ENCODE data around the gene BMP2K.
"Not testable (repeated sequence)": the region's sequence is repeated elsewhere in the genome, so short reads cannot be mapped to it uniquely, and the experiment has no call there.

Gene BMP2K

GRCh38 chr4:78781924-78782323 lies 5.8 kb downstream of the BMP2K start:
- in situ Hi-C loops (cut with MboI; ENCODE audit: low sequenced_read_pairs, unreplicated experiment): no loop called here
- TF ChIP-seq, protein P1, sequence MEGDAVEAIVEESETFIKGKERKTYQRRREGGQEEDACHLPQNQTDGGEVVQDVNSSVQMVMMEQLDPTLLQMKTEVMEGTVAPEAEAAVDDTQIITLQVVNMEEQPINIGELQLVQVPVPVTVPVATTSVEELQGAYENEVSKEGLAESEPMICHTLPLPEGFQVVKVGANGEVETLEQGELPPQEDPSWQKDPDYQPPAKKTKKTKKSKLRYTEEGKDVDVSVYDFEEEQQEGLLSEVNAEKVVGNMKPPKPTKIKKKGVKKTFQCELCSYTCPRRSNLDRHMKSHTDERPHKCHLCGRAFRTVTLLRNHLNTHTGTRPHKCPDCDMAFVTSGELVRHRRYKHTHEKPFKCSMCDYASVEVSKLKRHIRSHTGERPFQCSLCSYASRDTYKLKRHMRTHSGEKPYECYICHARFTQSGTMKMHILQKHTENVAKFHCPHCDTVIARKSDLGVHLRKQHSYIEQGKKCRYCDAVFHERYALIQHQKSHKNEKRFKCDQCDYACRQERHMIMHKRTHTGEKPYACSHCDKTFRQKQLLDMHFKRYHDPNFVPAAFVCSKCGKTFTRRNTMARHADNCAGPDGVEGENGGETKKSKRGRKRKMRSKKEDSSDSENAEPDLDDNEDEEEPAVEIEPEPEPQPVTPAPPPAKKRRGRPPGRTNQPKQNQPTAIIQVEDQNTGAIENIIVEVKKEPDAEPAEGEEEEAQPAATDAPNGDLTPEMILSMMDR (IDR thresholded peaks at IDR 0.05; ENCODE audit: borderline replicate concordance, control extremely low read depth, extremely low read depth, insufficient read depth, missing control alignments): no peak
- DNase-seq (ENCODE audit: low spot score): no peak

- DNase-seq (ENCODE audit: low spot score): no peak
- TF ChIP-seq, protein P1 (IDR thresholded peaks at IDR 0.05; ENCODE audit: borderline replicate concordance, control extremely low read depth, extremely low read depth, insufficient read depth, missing control alignments): no peak
- in situ Hi-C loops (cut with MboI; ENCODE audit: low sequenced_read_pairs, unreplicated experiment): no loop called here
These were observed 8.2 kb downstream of the BMP2K start for GRCh38 chr4:78784236-78784865.

DNA sequence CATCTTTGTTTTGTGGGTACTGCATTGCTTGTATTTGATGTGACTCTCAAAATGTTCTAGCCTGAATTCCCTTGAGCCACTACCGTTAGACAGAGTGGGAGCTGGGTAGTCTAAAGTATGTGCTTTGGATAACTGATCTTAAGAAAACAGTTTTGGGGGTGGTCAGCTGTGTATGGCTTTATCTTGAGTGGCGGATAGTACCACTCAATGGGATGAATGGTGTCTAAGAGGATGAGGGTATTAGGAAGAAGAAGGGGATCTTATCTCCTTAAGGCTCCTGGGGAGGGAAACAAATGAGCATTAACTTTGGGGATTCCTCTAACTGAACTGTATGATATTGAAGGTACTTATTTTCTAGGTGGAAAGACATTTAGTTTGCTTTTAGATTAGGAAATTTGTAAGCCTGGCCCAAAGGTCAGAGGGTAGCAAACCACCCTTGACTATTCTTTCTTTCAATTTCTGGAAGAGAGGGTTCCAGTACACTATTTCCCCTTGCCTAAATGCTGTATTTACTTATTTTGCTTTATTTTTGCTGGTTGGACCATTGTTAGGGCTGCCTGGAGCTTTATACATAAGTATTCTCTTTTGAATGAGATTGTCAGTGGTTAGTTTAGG lies 11.3 kb downstream of the BMP2K start:
- TF ChIP-seq, protein P1 (IDR thresholded peaks at IDR 0.05; ENCODE audit: borderline replicate concordance, control extremely low read depth, extremely low read depth, insufficient read depth, missing control alignments): no peak
- in situ Hi-C loops (cut with MboI; ENCODE audit: low sequenced_read_pairs, unreplicated experiment): no loop called here
- no peak for DNase-seq (ENCODE audit: low spot score)

DNA sequence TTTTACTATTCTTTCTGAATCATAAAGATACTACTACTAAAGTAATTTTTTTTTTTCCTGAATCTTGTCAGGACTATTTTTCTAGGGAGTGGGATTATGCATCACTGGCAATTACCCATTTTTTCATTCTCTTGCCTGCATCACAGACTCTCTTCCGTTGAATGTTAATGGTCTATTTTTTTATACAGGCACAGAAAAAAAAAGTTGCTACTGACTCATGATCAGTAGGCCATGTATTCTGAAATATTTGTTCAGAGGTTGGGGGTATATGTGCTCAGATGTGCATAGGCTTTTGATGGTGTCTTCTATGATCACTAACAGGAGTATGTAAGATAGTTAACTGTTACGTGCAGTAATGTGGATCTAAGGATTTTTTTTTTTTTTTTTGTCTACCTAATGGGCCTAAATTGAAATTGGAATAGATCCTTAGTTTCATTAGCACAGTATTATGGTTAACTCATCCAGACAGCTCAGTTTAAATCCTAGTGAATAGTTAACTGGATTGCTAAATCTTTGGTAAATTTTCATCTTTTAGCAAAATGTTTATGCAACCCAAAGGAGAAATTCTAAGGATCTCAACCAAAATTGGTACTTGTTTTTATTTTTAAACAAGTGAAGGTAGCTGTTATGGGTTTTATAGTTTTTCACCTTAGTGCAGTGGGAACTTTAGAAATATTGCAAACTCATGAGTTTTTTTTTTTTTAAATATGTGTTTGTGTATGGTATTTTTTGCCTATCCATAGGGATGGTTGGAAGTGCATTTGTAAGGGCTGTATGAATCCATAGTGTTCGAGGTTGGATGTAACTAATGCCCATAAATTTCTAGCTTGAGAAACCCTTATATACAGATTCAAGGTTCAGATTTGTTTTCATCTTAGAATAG lies 12.1 kb downstream of the BMP2K start:
- TF ChIP-seq, protein P1 (IDR thresholded peaks at IDR 0.05; ENCODE audit: borderline replicate concordance, control extremely low read depth, extremely low read depth, insufficient read depth, missing control alignments): no peak
- in situ Hi-C loops (cut with MboI; ENCODE audit: low sequenced_read_pairs, unreplicated experiment): no loop called here
- DNase-seq (ENCODE audit: low spot score): no peak

DNA sequence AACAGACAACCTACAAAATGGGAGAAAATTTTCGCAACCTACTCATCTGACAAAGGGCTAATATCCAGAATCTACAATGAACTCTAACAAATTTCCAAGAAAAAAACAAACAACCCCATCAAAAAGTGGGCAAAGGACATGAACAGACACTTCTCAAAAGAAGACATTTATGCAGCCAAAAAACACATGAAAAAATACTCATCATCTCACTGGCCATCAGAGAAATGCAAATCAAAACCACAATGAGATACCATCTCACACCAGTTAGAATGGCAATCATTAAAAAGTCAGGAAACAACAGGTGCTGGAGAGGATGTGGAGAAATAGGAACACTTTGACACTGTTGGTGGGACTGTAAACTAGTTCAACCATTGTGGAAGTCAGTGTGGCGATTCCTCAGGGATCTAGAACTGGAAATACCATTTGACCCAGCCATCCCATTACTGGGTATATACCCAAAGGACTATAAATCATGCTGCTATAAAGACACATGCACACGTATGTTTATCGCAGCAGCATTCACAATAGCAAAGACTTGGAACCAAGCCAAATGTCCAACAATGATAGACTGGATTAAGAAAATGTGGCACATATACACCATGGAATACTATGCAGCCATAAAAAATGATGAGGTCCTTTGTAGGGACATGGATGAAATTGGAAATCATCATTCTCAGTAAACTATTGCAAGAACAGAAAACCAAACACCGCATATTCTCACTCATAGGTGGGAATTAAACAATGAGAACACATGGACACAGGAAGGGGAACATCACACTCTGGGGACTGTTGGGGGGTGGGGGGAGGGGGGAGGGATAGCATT lies 19.7 kb downstream of the BMP2K start:
- in situ Hi-C loops (cut with MboI; ENCODE audit: low sequenced_read_pairs, unreplicated experiment); DNase-seq (ENCODE audit: low spot score): not testable (repeated sequence)

GRCh38 chr4:78796526-78796925 lies 20.4 kb downstream of the BMP2K start:
- TF ChIP-seq, protein P1 (IDR thresholded peaks at IDR 0.05; ENCODE audit: borderline replicate concordance, control extremely low read depth, extremely low read depth, insufficient read depth, missing control alignments): no peak
- DNase-seq (ENCODE audit: low spot score): no peak
- in situ Hi-C loops (cut with MboI; ENCODE audit: low sequenced_read_pairs, unreplicated experiment): no loop called here

All from GM13976 (cell line).